ENCODE measurements around the gene QTRT2.

GRCh38 chr3:114104414-114104813 lies 47.9 kb downstream of the QTRT2 start:
- TF ChIP-seq, protein P1, sequence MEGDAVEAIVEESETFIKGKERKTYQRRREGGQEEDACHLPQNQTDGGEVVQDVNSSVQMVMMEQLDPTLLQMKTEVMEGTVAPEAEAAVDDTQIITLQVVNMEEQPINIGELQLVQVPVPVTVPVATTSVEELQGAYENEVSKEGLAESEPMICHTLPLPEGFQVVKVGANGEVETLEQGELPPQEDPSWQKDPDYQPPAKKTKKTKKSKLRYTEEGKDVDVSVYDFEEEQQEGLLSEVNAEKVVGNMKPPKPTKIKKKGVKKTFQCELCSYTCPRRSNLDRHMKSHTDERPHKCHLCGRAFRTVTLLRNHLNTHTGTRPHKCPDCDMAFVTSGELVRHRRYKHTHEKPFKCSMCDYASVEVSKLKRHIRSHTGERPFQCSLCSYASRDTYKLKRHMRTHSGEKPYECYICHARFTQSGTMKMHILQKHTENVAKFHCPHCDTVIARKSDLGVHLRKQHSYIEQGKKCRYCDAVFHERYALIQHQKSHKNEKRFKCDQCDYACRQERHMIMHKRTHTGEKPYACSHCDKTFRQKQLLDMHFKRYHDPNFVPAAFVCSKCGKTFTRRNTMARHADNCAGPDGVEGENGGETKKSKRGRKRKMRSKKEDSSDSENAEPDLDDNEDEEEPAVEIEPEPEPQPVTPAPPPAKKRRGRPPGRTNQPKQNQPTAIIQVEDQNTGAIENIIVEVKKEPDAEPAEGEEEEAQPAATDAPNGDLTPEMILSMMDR (conservative IDR thresholded peaks at IDR 0.05; ENCODE audit: low read length): no peak
- TF ChIP-seq EZH2phosphoT487 (IDR thresholded peaks at IDR 0.05; ENCODE audit: borderline replicate concordance): no peak
